Panc1 (cell line): ENCODE measurements around the gene UBE2E2. TPM values are rescaled to one million over a fixed set of nuclear protein-coding genes. Genes with fewer than 3 reads are reported as not detected.

ENCODE experiments used
- ATAC-seq: fragments of 200-7000 bp; cut with Tn5 transposase; 2 replicates; pipeline ENCODE4 v1.9.1; 2020; ENCODE audit warnings: mild to moderate bottlenecking, moderate library complexity
- BruUV-seq: library from RNA; stranded (reverse); fragments of 400-500 nt; replicated peaks from 2 replicates; lab custom pipeline; 2021; lab: Mats Ljungman, UMichigan
- CTCF ChIA-PET: fragments of 300-600 bp; sonication (Branson Sonifier 250); formaldehyde crosslinking; loops from one replicate; lab custom pipeline; 2022; ENCODE audit warnings: antibody characterized with exemption; lab: Charles Lee
- POLR2A ChIA-PET: fragments of 300-600 bp; sonication (Branson Sonifier 250); formaldehyde crosslinking; loops from one replicate; lab custom pipeline; 2022; ENCODE audit warnings: antibody characterized with exemption; lab: Charles Lee
- DNase-seq: peaks from one replicate; pipeline ENCODE4 v3.0.0-alpha.2; 2010; ENCODE audit warnings: low read depth, low spot score
- H3K27ac ChIP-seq: 2 replicates; pipeline ENCODE4 v1.5.1; 2011; ENCODE audit warnings: mild to moderate bottlenecking, low read length, inconsistent platforms
- H3K27me3 ChIP-seq: fragments of 200-500 bp; sonication (Bioruptor generic); 2 replicates; pipeline ENCODE4 v1.6.0; 2014; ENCODE audit warnings: low read length, inconsistent platforms; ENCODE audit not compliant: control insufficient read depth, insufficient read depth
- H3K36me3 ChIP-seq: fragments of 200-500 bp; sonication (Bioruptor generic); 2 replicates; pipeline ENCODE4 v1.5.1; 2014; ENCODE audit warnings: inconsistent platforms, mild to moderate bottlenecking, low read length, moderate library complexity; ENCODE audit not compliant: control insufficient read depth, insufficient read depth
- H3K4me1 ChIP-seq: 2 replicates; pipeline ENCODE4 v1.5.1; 2011; ENCODE audit warnings: inconsistent platforms, mild to moderate bottlenecking, low read length, moderate library complexity; ENCODE audit not compliant: control insufficient read depth, insufficient read depth
- H3K4me3 ChIP-seq, 2 experiments: 2 replicates each; pipeline ENCODE4 v1.5.1; 2011 to 2012; ENCODE audit warnings: low read depth in 2 of 2, low read length in 2 of 2, mild to moderate bottlenecking in 2 of 2, inconsistent platforms in 1 of 2, moderate library complexity in 1 of 2
- H3K9me3 ChIP-seq: fragments of 200-500 bp; sonication (Bioruptor generic); 2 replicates; pipeline ENCODE4 v1.5.1; 2014; ENCODE audit warnings: low read depth, mild to moderate bottlenecking, inconsistent platforms, low read length, moderate library complexity; ENCODE audit not compliant: control insufficient read depth, insufficient read depth
- CTCF ChIP-seq: fragments of 450-650 bp; IDR thresholded peaks from 2 replicates; pipeline ENCODE4 v1.5.1; 2017; ENCODE audit warnings: mild to moderate bottlenecking
- POLR2AphosphoS5 ChIP-seq: IDR thresholded peaks from 2 replicates; pipeline ENCODE4 v1.6.1; 2012; ENCODE audit warnings: mild to moderate bottlenecking, low read depth, low read length, moderate library complexity
- REST ChIP-seq, 2 experiments: IDR thresholded peaks; 2 replicates each; pipeline ENCODE4 v1.6.1; 2011 to 2012; ENCODE audit warnings: low read depth in 2 of 2, control low read depth in 1 of 2, low read length in 1 of 2, mild to moderate bottlenecking in 1 of 2, moderate library complexity in 1 of 2; ENCODE audit not compliant: insufficient read depth in 1 of 2
- SIN3A ChIP-seq: IDR thresholded peaks from 2 replicates; pipeline ENCODE4 v1.6.1; 2012; ENCODE audit warnings: low read depth, mild to moderate bottlenecking, low read length, moderate library complexity, borderline replicate concordance; ENCODE audit not compliant: insufficient read depth
- TCF7L2 ChIP-seq: IDR thresholded peaks from 2 replicates; pipeline ENCODE4 v1.6.1; 2011; ENCODE audit warnings: mild to moderate bottlenecking, low read depth, low read length, inconsistent platforms
- in situ Hi-C: cut with HindIII; loops from 2 replicates; pipeline ENCODE4 v1.10.0; 2016; ENCODE audit warnings: low sequenced_read_pairs, low pct_unique_long_range_greater_than_20kb
- intact Hi-C: fragments of 100-400 bp; cut with micrococcal nuclease; formaldehyde crosslinking; loops from one replicate; pipeline ENCODE4 v1.10.0; 2022; ENCODE audit not compliant: unreplicated experiment
- total RNA-seq: library from RNA; stranded (reverse); gene quantifications from one replicate; pipeline ENCODE4 v1.2.1, GENCODE V29; 2021; ENCODE audit not compliant: unreplicated experiment

UBE2E2 gene
- total RNA-seq, 1 experiment from 2014 or later: 38.2 TPM

DNA sequence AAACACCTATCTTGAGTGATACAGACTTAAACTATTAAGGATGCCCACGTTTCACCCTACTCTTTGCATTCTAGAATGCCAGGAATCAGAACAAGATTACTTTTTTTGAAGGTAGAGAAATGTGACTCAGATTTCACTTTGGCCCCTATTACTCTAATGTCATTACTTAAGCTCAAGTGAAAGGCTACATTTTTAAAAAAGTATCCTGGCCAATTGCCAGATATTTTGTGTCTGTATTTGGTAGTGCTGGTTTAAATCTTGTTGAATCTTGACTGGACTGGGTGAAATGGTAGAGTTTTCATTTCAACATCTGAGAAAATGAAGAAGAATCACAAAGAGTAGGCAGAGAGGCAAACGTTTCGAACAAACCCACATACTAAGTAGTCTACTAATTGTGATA is 384.4 kb downstream of the UBE2E2 start:
- intact Hi-C loops: no loop called here
- BruUV-seq: no TSS peak
- POLR2A ChIA-PET: no interaction called here
- Histone ChIP-seq H3K36me3 (no peaks in the 10 kb centered on the region; the same call in 1 of the 2 replicates), H3K27ac (no peak overlapping the region), H3K4me1 (no peaks in the 10 kb centered on the region; the same call in 1 of the 2 replicates), H3K9me3 (no peaks in the 10 kb centered on the region), H3K27me3 (no peaks in the 10 kb centered on the region), H3K4me3 (no peak overlapping the region)
- CTCF ChIA-PET: no interaction called here
- in situ Hi-C loops: no loop called here
- DNase-seq: no peak
- ATAC-seq: no peak
- TF ChIP-seq TCF7L2 (no peak), POLR2AphosphoS5 (no peak), CTCF (no peak), SIN3A (no peak)

DNA sequence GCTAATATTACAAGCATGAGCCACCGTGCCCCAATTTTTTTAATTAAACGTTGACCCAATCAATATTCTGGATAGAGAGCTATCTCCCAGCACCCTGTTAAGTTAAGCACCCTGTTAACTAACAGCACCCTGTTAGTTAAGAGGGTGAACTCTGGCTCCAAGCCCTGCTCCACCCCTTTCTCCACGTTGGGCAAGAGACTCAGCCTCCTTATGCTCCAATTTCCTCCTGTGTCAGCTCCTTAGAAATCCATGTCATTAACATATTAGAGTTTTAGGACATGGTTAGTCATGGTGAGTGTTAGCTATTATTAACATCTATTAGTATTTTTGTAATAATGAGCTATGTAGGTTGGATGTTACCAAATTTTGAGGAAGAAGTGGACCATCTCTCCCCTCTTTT is 385.4 kb downstream of the UBE2E2 start:
- Histone ChIP-seq H3K9me3 (no peaks in the 10 kb centered on the region), H3K4me3 (no peak overlapping the region), H3K27ac (no peak overlapping the region), H3K27me3 (no peaks in the 10 kb centered on the region), H3K36me3 (no peaks in the 10 kb centered on the region; the same call in 1 of the 2 replicates), H3K4me1 (no peaks in the 10 kb centered on the region; the same call in 1 of the 2 replicates)
- ChIA-PET POLR2A (no interaction called here), CTCF (no interaction called here)
- intact Hi-C loops: no loop called here
- BruUV-seq: no TSS peak
- in situ Hi-C loops: no loop called here
- DNase-seq: no peak
- ATAC-seq: no peak
- TF ChIP-seq SIN3A (no peak), REST (IDR thresholded peaks at IDR 0.05; ENCODE audit: insufficient read depth in 1 of 2, low read depth in 2 of 2, low read length in 1 of 2) (no peak), CTCF (no peak), POLR2AphosphoS5 (no peak), TCF7L2 (no peak)
